ENCODE measurements around the gene COQ4. TPM values are rescaled to one million over a fixed set of nuclear protein-coding genes. Genes with fewer than 3 reads are reported as not detected.

Gene COQ4
- 37.6 and 50.8 TPM in 2 replicates for total RNA-seq

DNA sequence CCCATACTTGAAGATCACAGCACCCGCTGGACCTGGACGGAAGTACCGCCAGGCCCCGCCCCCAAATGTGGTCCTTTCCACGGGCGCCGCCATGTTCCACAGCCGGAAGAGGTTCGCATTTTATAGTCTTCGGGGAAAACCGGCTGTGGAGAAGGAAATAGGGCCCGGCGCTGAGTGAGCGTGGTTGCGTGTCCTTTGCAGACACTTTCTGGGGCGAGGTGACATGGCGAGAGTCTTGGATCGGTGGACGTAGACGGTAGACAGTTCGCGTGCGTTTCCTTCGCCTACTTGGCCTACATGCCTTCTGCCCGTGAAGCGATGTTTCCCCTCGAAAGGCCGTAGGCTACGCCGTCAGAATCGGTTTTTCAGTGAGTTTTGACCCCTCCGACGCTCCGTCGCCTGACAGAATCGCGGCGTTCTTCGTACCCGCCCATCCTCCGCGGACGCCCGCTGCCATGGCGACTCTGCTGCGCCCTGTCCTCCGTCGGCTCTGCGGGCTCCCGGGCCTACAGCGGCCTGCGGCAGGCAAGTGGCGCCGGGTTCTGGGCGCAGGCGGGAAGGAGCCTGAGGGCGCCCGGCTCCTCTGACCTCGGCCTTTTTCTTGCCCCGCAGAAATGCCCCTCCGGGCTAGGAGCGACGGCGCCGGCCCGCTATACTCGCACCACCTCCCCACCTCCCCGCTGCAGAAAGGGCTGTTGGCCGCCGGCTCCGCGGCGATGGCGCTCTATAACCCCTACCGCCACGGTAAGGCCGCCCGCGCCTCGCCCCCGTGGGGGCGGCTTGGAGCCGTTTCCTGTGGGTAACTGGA is at the start of gene COQ4, which contains the start of gene TRUB2:
TSS of gene COQ4 (plus strand) at position 436 of the 808 bp plus-strand sequence. CDS start at position 456, 20 bp downstream.
TSS of gene TRUB2 (minus strand) at position 44 of the 808 bp plus-strand sequence. CDS start at position 5, 39 bp downstream.

DNA sequence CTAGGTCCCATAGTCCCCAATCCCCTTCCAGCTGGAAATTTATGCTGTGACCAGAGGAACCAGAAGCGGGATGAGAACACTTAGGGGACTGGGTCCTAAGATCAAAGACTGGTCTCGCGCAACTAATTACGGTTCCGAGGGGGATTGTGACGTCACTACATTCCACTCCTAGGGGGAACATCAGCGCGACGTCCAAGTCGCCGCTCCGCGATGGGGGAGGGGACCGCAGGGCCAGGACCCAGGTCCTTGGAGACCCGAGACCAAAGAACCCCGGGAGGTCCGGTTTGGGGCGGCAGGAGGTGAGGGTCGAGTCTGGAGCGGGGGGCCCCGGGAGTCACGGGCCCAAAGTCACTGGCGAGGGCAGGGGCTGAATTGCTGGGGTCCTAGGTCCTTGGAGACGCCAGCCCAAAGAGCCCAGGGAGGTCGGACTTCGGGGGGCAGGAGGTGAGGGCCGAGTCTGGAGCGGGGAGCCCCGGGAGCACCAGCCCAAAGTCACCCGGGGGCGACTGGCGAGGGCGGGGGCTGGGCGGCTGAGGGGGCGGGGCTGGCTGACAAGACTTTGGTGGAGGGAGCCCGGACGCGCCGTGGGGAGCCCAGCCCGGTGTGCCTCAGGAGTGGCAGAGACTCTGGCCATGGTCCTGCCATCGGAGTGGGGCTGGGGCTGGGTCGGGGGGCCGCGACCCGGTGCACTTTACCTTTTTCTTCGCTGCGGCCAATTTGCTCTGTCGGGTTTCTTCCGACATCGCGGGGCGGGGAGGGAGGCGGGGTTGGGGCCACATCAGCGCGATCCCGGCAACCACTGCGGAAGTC is 47.2 kb upstream of the COQ4 start, which contains the start of gene GOLGA2:
TSS of gene GOLGA2 (minus strand) at position 810 of the 810 bp plus-strand sequence. CDS start at position 779, 31 bp downstream.

GRCh38 chr9:128276008-128276573 is 46.5 kb upstream of the COQ4 start, which contains the start of gene SWI5:
SWI5 (plus strand) TSS chr9:128276276.

DNA sequence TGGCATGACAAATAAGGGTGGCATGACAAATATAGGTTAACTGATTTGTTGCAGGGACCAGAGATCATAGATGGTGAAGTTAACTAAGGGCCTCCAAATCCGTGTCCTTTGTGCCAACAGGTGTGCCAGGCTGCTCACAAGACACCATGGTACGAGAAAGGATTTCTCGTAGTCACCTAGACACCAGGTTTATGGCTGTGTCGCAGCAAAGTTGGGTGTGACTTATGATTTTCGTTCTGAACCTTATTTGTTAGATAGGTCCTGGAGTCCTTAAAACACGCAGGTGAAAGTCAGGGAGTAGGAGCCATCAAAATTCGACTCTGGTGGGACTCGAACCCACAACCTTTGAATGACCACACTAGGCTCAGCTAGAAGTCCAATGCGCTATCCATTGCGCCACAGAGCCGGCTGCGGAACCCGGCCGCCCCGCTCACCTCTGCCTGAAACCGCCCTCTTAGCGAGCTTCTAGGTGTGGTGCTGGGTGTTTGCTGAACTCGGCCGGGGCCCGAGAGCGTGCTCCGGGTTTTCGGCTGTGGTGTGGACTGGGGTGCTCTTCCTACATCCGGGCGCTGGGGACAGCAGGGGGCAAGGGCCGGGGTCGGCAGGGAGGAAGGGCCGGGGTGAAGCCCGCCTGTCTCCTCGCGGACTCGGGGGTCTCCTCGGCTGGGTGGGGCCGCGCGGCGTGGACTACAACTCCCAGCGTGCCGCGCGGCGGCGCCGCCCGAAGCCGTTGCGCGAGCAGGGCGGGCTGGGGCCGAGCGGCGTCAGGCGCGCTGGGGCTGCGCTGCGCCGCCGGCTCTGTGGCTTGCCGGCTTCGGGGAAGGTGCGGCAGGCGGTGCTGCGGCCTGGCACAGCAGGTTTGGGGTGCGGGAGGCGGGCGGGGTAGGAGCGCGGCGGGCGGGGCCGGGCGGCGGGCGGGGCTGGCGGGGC is 17.4 kb downstream of the COQ4 start, which contains the start of gene SLC27A4:
TSS of gene SLC27A4 (plus strand) at position 767 of the 930 bp plus-strand sequence. CDS start 2,606 bp downstream, outside the sequence.

DNA sequence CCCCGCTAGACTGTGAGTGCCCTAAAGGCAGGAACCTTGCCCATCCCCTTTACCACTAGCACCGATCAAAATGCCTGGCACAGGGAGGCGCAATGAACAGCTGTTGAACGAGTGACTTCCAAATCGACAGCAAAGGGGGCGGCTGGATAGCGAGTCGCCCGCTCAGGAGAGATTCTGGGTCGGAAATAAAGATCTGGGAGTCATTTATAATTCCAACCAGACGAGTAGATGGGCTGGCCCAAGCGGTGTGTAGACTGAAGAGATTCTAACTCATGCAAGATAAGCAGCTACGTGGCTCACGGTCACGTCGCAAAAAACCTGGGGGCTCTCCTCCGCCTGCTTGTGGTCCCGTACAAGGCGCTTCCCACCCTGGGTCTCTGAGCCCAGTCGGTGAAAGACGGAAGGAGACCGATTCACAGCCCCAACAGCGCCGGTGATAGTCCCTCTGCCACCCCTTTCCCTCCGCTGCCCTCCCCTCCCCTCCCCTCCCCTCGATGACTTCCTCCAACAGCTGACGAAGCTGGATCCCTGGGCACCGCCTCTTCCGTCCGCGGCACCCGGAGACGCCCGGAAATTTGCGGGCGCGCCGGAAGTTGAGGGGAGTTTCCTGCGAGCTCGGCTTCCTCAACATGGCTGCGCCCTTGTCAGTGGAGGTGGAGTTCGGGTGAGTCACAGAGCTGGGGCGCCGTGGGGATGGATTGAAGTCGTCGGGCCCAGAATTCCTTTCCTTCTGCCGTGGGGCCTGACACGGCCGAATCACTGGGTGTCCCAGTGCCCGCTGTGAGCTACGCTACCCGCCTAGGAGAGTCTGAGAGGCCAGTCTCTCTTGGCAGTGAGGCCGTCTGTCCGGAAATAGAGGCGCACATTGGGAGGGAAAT is 48.4 kb downstream of the COQ4 start, which contains the start of gene URM1:
TSS of gene URM1 (plus strand) at position 623 of the 878 bp plus-strand sequence. CDS start at position 630, 7 bp downstream.

Other genes starting within 250 kb of the COQ4 start
- 60.0 and 75.4 TPM in 2 replicates for gene PTGES2, start 195.1 kb upstream of the COQ4 start, total RNA-seq
- 8.8 and 22.4 TPM in 2 replicates for gene LCN2, start 173.4 kb upstream of the COQ4 start, total RNA-seq
- gene BBLN, start 162.6 kb upstream of the COQ4 start, total RNA-seq = 223 and 319 TPM in 2 replicates
- gene CIZ1, start 131.3 kb upstream of the COQ4 start, total RNA-seq = 48.4 and 49.0 TPM in 2 replicates
- 0.16 and 0.27 TPM in 2 replicates for gene DNM1, start 119.5 kb upstream of the COQ4 start, total RNA-seq
- gene GOLGA2, start 46.8 kb upstream of the COQ4 start, total RNA-seq = 59.2 and 71.3 TPM in 2 replicates
- gene SWI5, start 46.6 kb upstream of the COQ4 start, total RNA-seq = 27.8 and 38.7 TPM in 2 replicates
- 15.0 and 22.2 TPM in 2 replicates for gene TRUB2, start 392 bp upstream of the COQ4 start, total RNA-seq
- 32.6 and 38.4 TPM in 2 replicates for gene SLC27A4, start 17.7 kb downstream of the COQ4 start, total RNA-seq
- gene URM1, start 48.5 kb downstream of the COQ4 start, total RNA-seq = 23.8 and 28.3 TPM in 2 replicates
- gene CERCAM, start 98.0 kb downstream of the COQ4 start, total RNA-seq = 29.6 and 69.9 TPM in 2 replicates
- 26.6 and 44.8 TPM in 2 replicates for gene ODF2, start 133.2 kb downstream of the COQ4 start, total RNA-seq
- gene GLE1, start 181.9 kb downstream of the COQ4 start, total RNA-seq = 22.0 and 28.9 TPM in 2 replicates
- 89.6 and 124 TPM in 2 replicates for gene SPTAN1, start 229.7 kb downstream of the COQ4 start, total RNA-seq